ENCODE results near the gene ATAD3B. TPM values are rescaled to one million over a fixed set of nuclear protein-coding genes. Genes with fewer than 3 reads are reported as not detected.
"Not testable (repeated sequence)": the region's sequence is repeated elsewhere in the genome, so short reads cannot be mapped to it uniquely, and the experiment has no call there.

The ATAD3B gene
- total RNA-seq, 1 donor from 2014 or later: 8.3 TPM

DNA sequence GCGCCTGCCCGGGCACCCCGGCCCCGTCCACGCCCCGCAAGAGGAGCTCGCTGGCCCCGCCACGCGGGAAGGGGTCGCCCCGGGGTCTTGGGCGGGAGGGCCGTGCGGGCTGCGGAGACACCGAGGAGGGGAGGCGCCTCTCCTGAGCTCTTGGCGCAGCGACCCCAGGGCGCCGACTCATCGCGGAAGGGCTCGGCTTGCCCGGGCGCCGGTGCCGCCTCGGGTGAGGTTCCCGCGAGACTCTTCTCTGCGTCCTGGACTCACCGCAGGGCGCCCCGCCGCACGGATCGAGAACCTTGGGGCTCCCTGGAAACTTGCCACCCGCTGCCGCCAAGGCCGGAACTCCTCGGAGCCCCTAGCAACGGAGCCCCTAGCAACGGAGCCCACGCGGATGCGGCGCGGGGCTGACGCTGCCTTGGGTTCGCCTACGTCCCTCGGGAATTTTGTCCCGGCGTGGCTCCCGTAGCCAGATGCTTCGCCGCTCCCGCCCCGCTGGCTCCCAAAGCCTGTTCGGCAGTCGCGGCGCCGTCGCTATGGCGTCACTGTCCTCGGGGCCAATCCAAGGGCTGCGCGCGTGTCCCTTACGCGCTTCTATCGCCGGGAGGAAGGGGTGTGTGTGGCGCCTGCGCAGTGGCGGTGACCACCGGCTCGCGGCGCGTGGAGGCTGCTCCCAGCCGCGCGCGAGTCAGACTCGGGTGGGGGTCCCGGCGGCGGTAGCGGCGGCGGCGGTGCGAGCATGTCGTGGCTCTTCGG is 40.1 kb downstream of the ATAD3B start, which contains the start of gene ATAD3A:
TSS of gene ATAD3A (plus strand) at position 630 of the 753 bp plus-strand sequence. CDS start at position 737, 107 bp downstream.
- H3K4me1 ChIP-seq: peaks cover 25% of the 10 kb centered on the region
- peak within 1 kb of the TSS; percentile 95 for H3K27ac ChIP-seq (replicated peaks)
- DNase-seq: peak; percentile 99
- no peaks in the 10 kb centered on the region for H3K9me3 ChIP-seq (replicated peaks)
- TF ChIP-seq, protein P1, sequence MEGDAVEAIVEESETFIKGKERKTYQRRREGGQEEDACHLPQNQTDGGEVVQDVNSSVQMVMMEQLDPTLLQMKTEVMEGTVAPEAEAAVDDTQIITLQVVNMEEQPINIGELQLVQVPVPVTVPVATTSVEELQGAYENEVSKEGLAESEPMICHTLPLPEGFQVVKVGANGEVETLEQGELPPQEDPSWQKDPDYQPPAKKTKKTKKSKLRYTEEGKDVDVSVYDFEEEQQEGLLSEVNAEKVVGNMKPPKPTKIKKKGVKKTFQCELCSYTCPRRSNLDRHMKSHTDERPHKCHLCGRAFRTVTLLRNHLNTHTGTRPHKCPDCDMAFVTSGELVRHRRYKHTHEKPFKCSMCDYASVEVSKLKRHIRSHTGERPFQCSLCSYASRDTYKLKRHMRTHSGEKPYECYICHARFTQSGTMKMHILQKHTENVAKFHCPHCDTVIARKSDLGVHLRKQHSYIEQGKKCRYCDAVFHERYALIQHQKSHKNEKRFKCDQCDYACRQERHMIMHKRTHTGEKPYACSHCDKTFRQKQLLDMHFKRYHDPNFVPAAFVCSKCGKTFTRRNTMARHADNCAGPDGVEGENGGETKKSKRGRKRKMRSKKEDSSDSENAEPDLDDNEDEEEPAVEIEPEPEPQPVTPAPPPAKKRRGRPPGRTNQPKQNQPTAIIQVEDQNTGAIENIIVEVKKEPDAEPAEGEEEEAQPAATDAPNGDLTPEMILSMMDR (IDR thresholded peaks at IDR 0.05; ENCODE audit: borderline replicate concordance): no peak
- H3K4me3 ChIP-seq: peak within 1 kb of the TSS; percentile 86
- no peaks in the 10 kb centered on the region for H3K27me3 ChIP-seq (ENCODE audit: low read depth)
- intact Hi-C loops (cut with micrococcal nuclease): no loop called here
- peaks cover 5% of the 10 kb centered on the region for H3K36me3 ChIP-seq

DNA sequence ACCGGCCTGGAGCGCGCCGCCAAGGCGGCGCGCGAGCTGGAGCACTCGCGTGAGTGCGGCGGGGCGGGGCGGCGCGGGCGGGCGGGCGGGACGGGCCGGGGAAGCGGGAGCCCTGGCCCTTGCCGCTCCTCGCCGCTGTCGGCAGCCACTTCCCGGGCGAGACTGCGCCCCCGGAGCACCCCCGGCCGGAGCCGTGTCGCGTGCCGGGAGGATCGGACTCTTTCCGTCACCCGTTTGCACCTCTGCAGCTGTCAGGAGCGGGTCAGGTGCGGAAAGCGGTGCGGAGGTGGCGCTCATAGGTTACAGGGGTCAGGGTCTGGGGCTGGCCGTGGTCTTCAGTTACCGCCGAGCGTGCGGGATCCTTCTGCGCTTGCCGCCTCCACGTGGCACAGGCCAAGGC is 40.9 kb downstream of the ATAD3B start:
- Histone ChIP-seq H3K4me1 (peaks cover 25% of the 10 kb centered on the region), H3K4me3 (peak overlapping the region; percentile 86), H3K27ac (replicated peaks) (peak overlapping the region; percentile 95)
- H3K36me3 ChIP-seq; DNase-seq; H3K27me3 ChIP-seq (ENCODE audit: low read depth); intact Hi-C loops (cut with micrococcal nuclease); H3K9me3 ChIP-seq (replicated peaks): not testable (repeated sequence)

DNA sequence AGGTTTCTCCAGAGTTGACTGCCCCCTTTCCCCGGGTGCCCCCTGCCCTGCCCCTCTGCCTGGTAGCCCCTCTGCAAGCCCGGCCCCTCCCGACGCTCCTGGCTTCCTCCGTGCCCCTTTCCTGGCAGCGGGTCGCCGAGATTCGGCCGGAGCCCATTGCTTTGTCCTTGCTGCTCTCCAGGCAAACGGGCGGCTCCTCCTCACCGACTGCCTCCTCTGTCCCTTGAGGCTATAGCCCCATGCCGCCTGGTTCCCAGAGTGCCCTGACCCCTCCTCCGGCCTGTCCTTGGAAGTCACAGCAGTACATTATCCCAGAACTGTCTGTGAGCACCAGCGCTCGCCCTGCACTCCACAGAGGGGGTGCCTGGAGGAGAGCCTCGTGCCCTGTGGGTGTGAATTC is 42.1 kb downstream of the ATAD3B start:
- Histone ChIP-seq H3K36me3 (peaks cover 13% of the 10 kb centered on the region), H3K4me1 (peaks cover 25% of the 10 kb centered on the region)
- intact Hi-C loops (cut with micrococcal nuclease); H3K27ac ChIP-seq (replicated peaks); DNase-seq; H3K27me3 ChIP-seq (ENCODE audit: low read depth); H3K9me3 ChIP-seq (replicated peaks); H3K4me3 ChIP-seq: not testable (repeated sequence)

DNA sequence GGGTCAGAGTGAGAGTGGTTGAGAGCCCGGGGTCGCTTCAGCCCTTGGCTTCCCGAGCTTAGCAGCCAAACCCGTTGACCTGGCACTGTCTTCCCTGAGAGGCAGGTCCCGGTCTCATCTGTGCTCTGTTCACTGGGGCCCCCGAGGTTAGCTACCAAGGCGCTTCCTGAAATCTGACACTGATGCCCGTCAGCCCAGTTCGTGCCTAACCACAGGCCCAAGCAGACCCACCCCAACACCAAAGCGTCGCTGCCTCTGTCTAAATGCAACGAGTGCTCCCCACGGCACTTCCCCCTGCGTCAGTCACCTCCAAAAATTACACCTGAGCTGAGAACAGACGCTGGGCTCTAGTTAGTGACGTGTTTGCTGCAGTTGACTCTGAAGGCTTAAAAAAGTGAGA is 42.8 kb downstream of the ATAD3B start:
- H3K9me3 ChIP-seq (replicated peaks); H3K4me3 ChIP-seq; intact Hi-C loops (cut with micrococcal nuclease); H3K27me3 ChIP-seq (ENCODE audit: low read depth); DNase-seq; H3K27ac ChIP-seq (replicated peaks): not testable (repeated sequence)
- Histone ChIP-seq H3K36me3 (peaks cover 13% of the 10 kb centered on the region), H3K4me1 (peaks cover 21% of the 10 kb centered on the region)

DNA sequence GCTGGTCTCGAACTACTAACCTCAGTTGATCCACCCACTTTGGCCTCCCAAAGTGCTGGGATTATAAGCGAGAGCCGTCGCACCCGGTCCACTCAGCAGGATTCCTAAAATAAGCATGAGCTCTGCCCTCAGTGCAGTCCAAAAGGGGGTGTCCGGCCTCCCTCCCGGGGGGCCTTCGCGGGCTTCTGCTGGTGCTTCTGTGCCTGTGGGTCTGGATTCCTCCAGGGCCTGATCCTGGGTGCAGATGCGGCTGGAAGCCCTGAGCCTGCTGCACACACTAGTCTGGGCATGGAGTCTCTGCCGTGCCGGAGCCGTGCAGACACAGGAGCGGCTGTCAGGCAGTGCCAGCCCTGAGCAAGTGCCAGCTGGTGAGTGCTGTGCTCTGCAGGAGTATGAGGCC is 45.4 kb downstream of the ATAD3B start:
- H3K4me3 ChIP-seq; H3K27me3 ChIP-seq (ENCODE audit: low read depth); H3K27ac ChIP-seq (replicated peaks); DNase-seq; intact Hi-C loops (cut with micrococcal nuclease); H3K9me3 ChIP-seq (replicated peaks); H3K4me1 ChIP-seq: not testable (repeated sequence)
- peaks cover 33% of the 10 kb centered on the region for H3K36me3 ChIP-seq

- no peak for DNase-seq
- intact Hi-C loops (cut with micrococcal nuclease): no loop called here
- H3K4me1 ChIP-seq: peaks cover 3% of the 10 kb centered on the region
- TF ChIP-seq, protein P1 (IDR thresholded peaks at IDR 0.05; ENCODE audit: borderline replicate concordance): no peak
- H3K9me3 ChIP-seq (replicated peaks): no peaks in the 10 kb centered on the region
- no peak overlapping the region for H3K27ac ChIP-seq (replicated peaks)
- H3K4me3 ChIP-seq: no peak overlapping the region
- peaks cover 42% of the 10 kb centered on the region for H3K36me3 ChIP-seq
- no peaks in the 10 kb centered on the region for H3K27me3 ChIP-seq (ENCODE audit: low read depth)
Observed at GRCh38 chr1:1517973-1518620, 46.5 kb downstream of the ATAD3B start.

DNA sequence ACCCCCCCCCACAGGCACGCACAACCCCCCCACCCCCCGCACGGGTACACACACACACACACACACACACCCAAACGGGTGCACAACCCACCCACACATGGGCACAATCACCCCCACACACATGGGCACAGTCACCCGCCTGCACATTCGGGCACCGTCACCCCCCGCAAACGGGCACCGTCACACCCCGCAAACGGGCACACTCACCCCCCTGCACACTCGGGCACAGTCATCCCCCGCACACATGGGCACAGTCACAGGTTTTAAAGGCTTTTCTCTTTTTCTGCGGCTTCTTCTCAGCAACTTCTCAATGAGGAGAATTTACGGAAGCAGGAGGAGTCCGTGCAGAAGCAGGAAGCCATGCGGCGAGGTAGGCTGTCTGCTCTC is 47.0 kb downstream of the ATAD3B start:
- H3K4me1 ChIP-seq; H3K27me3 ChIP-seq (ENCODE audit: low read depth); H3K27ac ChIP-seq (replicated peaks); H3K9me3 ChIP-seq (replicated peaks); DNase-seq; H3K4me3 ChIP-seq; intact Hi-C loops (cut with micrococcal nuclease): not testable (repeated sequence)
- H3K36me3 ChIP-seq: peaks cover 46% of the 10 kb centered on the region

DNA sequence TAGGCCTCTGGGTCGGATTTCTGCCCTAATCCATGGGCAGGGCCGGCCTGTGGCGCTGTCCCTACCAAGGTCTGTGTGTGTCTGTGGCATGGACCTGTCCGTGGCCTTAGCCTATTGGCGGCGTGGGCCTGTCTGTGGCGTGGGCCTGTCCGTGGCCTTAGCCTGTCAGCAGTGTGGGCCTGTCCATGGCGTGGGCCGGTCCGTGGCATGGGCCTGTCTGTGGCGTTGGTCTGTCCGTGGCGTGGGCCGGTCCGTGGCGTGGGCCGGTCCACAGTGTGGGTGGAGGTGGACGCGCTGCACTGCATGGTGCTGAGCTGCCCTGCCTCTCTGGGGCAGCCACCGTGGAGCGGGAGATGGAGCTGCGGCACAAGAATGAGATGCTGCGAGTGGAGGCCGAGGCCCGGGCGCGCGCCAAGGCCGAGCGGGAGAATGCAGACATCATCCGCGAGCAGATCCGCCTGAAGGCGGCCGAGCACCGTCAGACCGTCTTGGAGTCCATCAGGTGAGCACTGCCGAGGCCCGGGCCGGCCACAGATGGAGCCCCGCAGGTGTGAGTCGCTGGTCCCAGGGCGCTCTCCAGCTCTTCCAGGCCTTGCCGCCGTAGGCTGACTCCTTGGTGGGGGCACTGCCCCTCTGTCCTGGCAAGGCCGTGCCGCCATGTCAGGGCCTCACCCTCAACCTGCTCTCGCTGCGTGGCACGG is 48.4 kb downstream of the ATAD3B start:
- H3K27ac ChIP-seq (replicated peaks); DNase-seq; H3K4me1 ChIP-seq; H3K9me3 ChIP-seq (replicated peaks); intact Hi-C loops (cut with micrococcal nuclease); H3K4me3 ChIP-seq; H3K27me3 ChIP-seq (ENCODE audit: low read depth): not testable (repeated sequence)
- H3K36me3 ChIP-seq: peaks cover 50% of the 10 kb centered on the region
